Left ventricle myocardium inferior (tissue), 1 donor: Measurements from ENCODE around the gene CEP152. TPM values are rescaled to one million over a fixed set of nuclear protein-coding genes. Genes with fewer than 3 reads are reported as not detected.

Experiments
- DNase-seq: peaks from one replicate; pipeline ENCODE4 v3.0.0-alpha.2; 2020
- H3K27ac ChIP-seq: fragments of 200-600 bp; replicated peaks from 2 replicates; pipeline ENCODE4 v1.8.0; 2021
- H3K27me3 ChIP-seq: fragments of 200-600 bp; 2 replicates; pipeline ENCODE4 v1.8.0; 2021; ENCODE audit warnings: low read depth
- H3K36me3 ChIP-seq: fragments of 200-600 bp; 2 replicates; pipeline ENCODE4 v1.8.0; 2021
- H3K4me1 ChIP-seq: fragments of 200-600 bp; 2 replicates; pipeline ENCODE4 v1.8.0; 2021
- H3K4me3 ChIP-seq: fragments of 200-600 bp; 2 replicates; pipeline ENCODE4 v1.8.0; 2021; ENCODE audit warnings: mild to moderate bottlenecking, moderate library complexity
- H3K9me3 ChIP-seq: fragments of 200-600 bp; replicated peaks from 2 replicates; pipeline ENCODE4 v1.8.0; 2021
- CTCF ChIP-seq: fragments of 200-600 bp; IDR thresholded peaks from 2 replicates; pipeline ENCODE4 v1.8.0; 2021; ENCODE audit warnings: antibody characterized with exemption, mild to moderate bottlenecking, borderline replicate concordance
- intact Hi-C: fragments of 100-400 bp; cut with micrococcal nuclease; formaldehyde crosslinking; loops from one replicate; pipeline ENCODE4 v1.11.0; 2022
- total RNA-seq: library from RNA; stranded (reverse); fragmentation: NEBNext Ultra II Directional; extraction: Animal tissue kit (Norgen Biotek cat#: 25700); gene quantifications from one replicate; pipeline ENCODE4 v1.2.1, GENCODE V29; 2021
- donor health status: DM: no; HTN: yes; CAD: no; lungs with severe emphysema.

CEP152 gene
- total RNA-seq, 1 donor from 2014 or later: 1.3 TPM

GRCh38 chr15:48851956-48852355 lies 41.1 kb upstream of the CEP152 start:
- TF ChIP-seq CTCF: no peak
- Histone ChIP-seq H3K27ac (no peak overlapping the region), H3K9me3 (no peaks in the 10 kb centered on the region), H3K36me3 (no peaks in the 10 kb centered on the region), H3K27me3 (no peaks in the 10 kb centered on the region), H3K4me3 (no peak overlapping the region), H3K4me1 (peaks cover 12% of the 10 kb centered on the region)
- no peak for DNase-seq
- intact Hi-C loops: no loop called here

- H3K9me3 ChIP-seq: no peaks in the 10 kb centered on the region
- intact Hi-C loops: no loop called here
- no peak for TF ChIP-seq CTCF
- H3K4me3 ChIP-seq: no peak overlapping the region
- no peaks in the 10 kb centered on the region for H3K27me3 ChIP-seq
- H3K4me1 ChIP-seq: peaks cover 5% of the 10 kb centered on the region
- H3K27ac ChIP-seq: no peak overlapping the region
- no peaks in the 10 kb centered on the region for H3K36me3 ChIP-seq
- no peak for DNase-seq
Measured at GRCh38 chr15:48850648-48851047, 39.8 kb upstream of the CEP152 start.

GRCh38 chr15:48845123-48845522 lies 34.3 kb upstream of the CEP152 start:
- no peaks in the 10 kb centered on the region for H3K9me3 ChIP-seq
- TF ChIP-seq CTCF: no peak
- no peaks in the 10 kb centered on the region for H3K36me3 ChIP-seq
- H3K4me1 ChIP-seq: no peaks in the 10 kb centered on the region
- intact Hi-C loops: no loop called here
- no peak for DNase-seq
- H3K27me3 ChIP-seq: no peaks in the 10 kb centered on the region
- no peak overlapping the region for H3K4me3 ChIP-seq
- H3K27ac ChIP-seq: no peak overlapping the region

- no peaks in the 10 kb centered on the region for H3K36me3 ChIP-seq
- H3K4me1 ChIP-seq: no peaks in the 10 kb centered on the region
- no peaks in the 10 kb centered on the region for H3K27me3 ChIP-seq
- no peak overlapping the region for H3K4me3 ChIP-seq
- intact Hi-C loops: no loop called here
- DNase-seq: no peak
- no peak overlapping the region for H3K27ac ChIP-seq
- H3K9me3 ChIP-seq: no peaks in the 10 kb centered on the region
- no peak for TF ChIP-seq CTCF
Measured at GRCh38 chr15:48842501-48842900, 31.6 kb upstream of the CEP152 start.

DNA sequence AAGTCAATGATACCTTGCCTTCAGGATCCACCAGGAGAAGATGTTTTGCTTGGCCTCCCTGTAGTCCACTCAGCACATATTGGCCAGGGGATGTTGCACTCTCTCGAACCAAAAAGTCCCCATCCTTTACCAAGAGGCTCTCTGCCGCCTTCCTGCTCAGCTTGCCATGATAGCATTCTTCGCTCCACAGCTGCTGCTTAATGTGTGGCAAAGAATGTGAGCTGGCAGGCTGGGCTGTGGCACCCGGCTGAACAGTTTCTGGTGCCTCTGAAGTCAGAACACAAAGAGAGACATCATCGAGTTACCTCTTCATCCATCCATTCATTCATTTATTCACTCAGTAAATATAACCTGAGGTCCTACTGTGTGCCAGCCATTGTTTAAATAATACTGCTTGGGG lies 23.9 kb upstream of the CEP152 start:
- Histone ChIP-seq H3K36me3 (peaks cover 10% of the 10 kb centered on the region), H3K27ac (no peak overlapping the region), H3K9me3 (peaks cover 24% of the 10 kb centered on the region), H3K4me1 (no peaks in the 10 kb centered on the region), H3K4me3 (no peak overlapping the region), H3K27me3 (no peaks in the 10 kb centered on the region)
- intact Hi-C loops: no loop called here
- no peak for DNase-seq
- no peak for TF ChIP-seq CTCF
